HCT116 (cell line): ENCODE results near the gene RHBDF2. TPM values are rescaled to one million over a fixed set of nuclear protein-coding genes. Genes with fewer than 3 reads are reported as not detected.

Experiments used
- ATAC-seq: fragments of 200-7000 bp; cut with Tn5 transposase; 2 replicates; pipeline ENCODE4 v1.9.1; 2020; ENCODE audit warnings: mild to moderate bottlenecking, moderate library complexity
- BruUV-seq: library from RNA; stranded (reverse); fragments of 400-500 nt; replicated peaks from 2 replicates; lab custom pipeline; 2021; lab: Mats Ljungman, UMichigan
- CTCF ChIA-PET: fragments of 300-600 bp; sonication (Branson Sonifier 250); formaldehyde crosslinking; loops from one replicate; lab custom pipeline; 2021; ENCODE audit warnings: antibody characterized with exemption; lab: Charles Lee
- POLR2A ChIA-PET: fragments of 300-600, 350-600 bp; sonication (Branson Sonifier 250); formaldehyde crosslinking; loops from one replicate; lab custom pipeline; 2021; ENCODE audit warnings: antibody characterized with exemption; lab: Charles Lee
- RAD21 ChIA-PET, 2 experiments: fragments of 300-600 bp; sonication (Branson Sonifier 250); formaldehyde crosslinking; loops; one replicate each; lab custom pipeline; 2023; ENCODE audit warnings: low total read pairs in 2 of 2; ENCODE audit not compliant: uncharacterized antibody in 2 of 2, unreplicated experiment in 2 of 2, low non-redundant PET in 1 of 2; lab: Charles Lee
- DNase-seq: peaks from one replicate; pipeline ENCODE4 v3.0.0-alpha.2; 2010; ENCODE audit warnings: low read depth, low spot score
- H2AFZ ChIP-seq: fragments of 200-600 bp; shearing (Covaris generic), sonication (generic); 2 replicates; pipeline ENCODE4 v1.6.1; 2017; ENCODE audit warnings: low read depth, mixed run types, mixed read lengths, antibody characterized with exemption, low read length; ENCODE audit not compliant: poor library complexity, severe bottlenecking
- H3K27ac ChIP-seq: 2 replicates; pipeline ENCODE4 v1.5.1; 2012; ENCODE audit warnings: low read depth, low read length
- H3K27me3 ChIP-seq: fragments of 200-600 bp; sonication (generic); 2 replicates; pipeline ENCODE4 v1.6.1; 2016; ENCODE audit warnings: mixed run types, low read length, mixed read lengths; ENCODE audit not compliant: insufficient read depth
- H3K36me3 ChIP-seq, 2 experiments: fragments of 200-500 bp in 1 of 2; fragments of 200-600 bp in 1 of 2; sonication (Bioruptor generic) in 1 of 2; sonication (generic) in 1 of 2; 2 replicates each; pipeline versions ENCODE4 v1.5.1 to v1.6.1; 2014 to 2016; ENCODE audit warnings: low read length in 2 of 2, inconsistent platforms in 1 of 2, mixed read lengths in 1 of 2, mixed run types in 1 of 2; ENCODE audit not compliant: insufficient read depth in 2 of 2, control insufficient read depth in 1 of 2
- H3K4me1 ChIP-seq, 2 experiments: fragments of 200-600 bp in 1 of 2; sonication (generic) in 1 of 2; 2 replicates each; pipeline versions ENCODE4 v1.5.1 to v1.6.1; 2012 to 2017; ENCODE audit warnings: low read length in 2 of 2, inconsistent platforms in 1 of 2, mild to moderate bottlenecking in 1 of 2, mixed read lengths in 1 of 2, mixed run types in 1 of 2, moderate library complexity in 1 of 2; ENCODE audit not compliant: insufficient read depth in 2 of 2, control insufficient read depth in 1 of 2
- H3K4me2 ChIP-seq: fragments of 200-600 bp; sonication (generic); 2 replicates; pipeline ENCODE4 v1.6.1; 2017; ENCODE audit warnings: mixed run types, low read length, mixed read lengths
- H3K4me3 ChIP-seq, 2 experiments: fragments of 200-600 bp in 1 of 2; sonication (generic) in 1 of 2; replicated peaks in 1 of 2; 2 replicates each; pipeline ENCODE4 v1.5.1; 2011 to 2016; ENCODE audit warnings: low read length in 2 of 2, control low read depth in 1 of 2, low read depth in 1 of 2, mild to moderate bottlenecking in 1 of 2, mixed read lengths in 1 of 2, mixed run types in 1 of 2
- H3K79me2 ChIP-seq: fragments of 200-600 bp; sonication (generic); 2 replicates; pipeline ENCODE4 v1.6.1; 2017; ENCODE audit warnings: mild to moderate bottlenecking, mixed run types, low read length, moderate library complexity, mixed read lengths; ENCODE audit not compliant: insufficient read depth
- H3K9ac ChIP-seq: fragments of 200-600 bp; sonication (generic); 2 replicates; pipeline ENCODE4 v1.6.1; 2016; ENCODE audit warnings: low read length, mixed read lengths
- H3K9me2 ChIP-seq: fragments of 200-600 bp; sonication (generic), shearing (Covaris generic); 2 replicates; pipeline ENCODE4 v1.6.1; 2017; ENCODE audit warnings: mixed run types, mild to moderate bottlenecking, moderate library complexity; ENCODE audit not compliant: insufficient read depth
- H3K9me3 ChIP-seq, 2 experiments: fragments of 200-500 bp in 1 of 2; fragments of 200-600 bp in 1 of 2; sonication (Bioruptor generic) in 1 of 2; sonication (generic) in 1 of 2; 2 replicates each; pipeline ENCODE4 v1.6.1; 2014 to 2017; ENCODE audit warnings: low read length in 2 of 2, mixed read lengths in 2 of 2, inconsistent platforms in 1 of 2, low read depth in 1 of 2, mild to moderate bottlenecking in 1 of 2, mixed run types in 1 of 2, moderate library complexity in 1 of 2; ENCODE audit not compliant: control insufficient read depth in 1 of 2, insufficient read depth in 1 of 2
- H4K20me1 ChIP-seq: fragments of 200-600 bp; sonication (generic), shearing (Covaris generic); 2 replicates; pipeline ENCODE4 v1.6.1; 2017; ENCODE audit warnings: mixed run types, mild to moderate bottlenecking, moderate library complexity; ENCODE audit not compliant: insufficient read depth
- CEBPB ChIP-seq: IDR thresholded peaks from 2 replicates; pipeline ENCODE4 v1.6.1; 2012; ENCODE audit warnings: low read depth
- EGR1 ChIP-seq: IDR thresholded peaks from 2 replicates; pipeline ENCODE4 v1.6.1; 2012; ENCODE audit warnings: low read depth
- EZH2 ChIP-seq: fragments of 200-600 bp; sonication (generic); IDR thresholded peaks from 2 replicates; pipeline ENCODE4 v1.6.1; 2017; ENCODE audit warnings: antibody characterized with exemption, mixed run types
- EZH2phosphoT487 ChIP-seq: fragments of 200-600 bp; IDR thresholded peaks from 2 replicates; pipeline ENCODE4 v1.6.1; 2018; ENCODE audit warnings: antibody characterized with exemption, borderline replicate concordance
- FOSL1 ChIP-seq: IDR thresholded peaks from 2 replicates; pipeline ENCODE4 v1.6.1; 2012; ENCODE audit warnings: low read depth
- JUND ChIP-seq: IDR thresholded peaks from 2 replicates; pipeline ENCODE4 v1.6.1; 2012
- MAX ChIP-seq: IDR thresholded peaks from 2 replicates; pipeline ENCODE4 v1.6.1; 2012
- POLR2A ChIP-seq: IDR thresholded peaks from 2 replicates; pipeline ENCODE4 v1.7.0; 2011; ENCODE audit warnings: borderline replicate concordance; ENCODE audit not compliant: insufficient read depth, insufficient read length; ENCODE audit errors: extremely low read depth
- POLR2AphosphoS5 ChIP-seq: IDR thresholded peaks from 2 replicates; pipeline ENCODE4 v1.6.1; 2011; ENCODE audit warnings: mild to moderate bottlenecking, low read depth, low read length, moderate library complexity
- RAD21 ChIP-seq: IDR thresholded peaks from 2 replicates; pipeline ENCODE4 v1.6.1; 2012; ENCODE audit warnings: low read depth, mild to moderate bottlenecking
- REST ChIP-seq: IDR thresholded peaks from 2 replicates; pipeline ENCODE4 v1.6.1; 2012; ENCODE audit warnings: low read depth
- SIN3A ChIP-seq: IDR thresholded peaks from 2 replicates; pipeline ENCODE4 v1.6.1; 2012; ENCODE audit warnings: low read depth
- SRF ChIP-seq: IDR thresholded peaks from 2 replicates; pipeline ENCODE4 v1.6.1; 2012; ENCODE audit warnings: low read depth
- YY1 ChIP-seq: IDR thresholded peaks from 2 replicates; pipeline ENCODE4 v1.6.1; 2011; ENCODE audit warnings: low read length, low read depth, moderate library complexity, mild to moderate bottlenecking; ENCODE audit not compliant: insufficient replicate concordance; ENCODE audit errors: extremely low read depth
- ZNF274 ChIP-seq: fragments of 200-500 bp; sonication (Bioruptor generic); IDR thresholded peaks from 2 replicates; pipeline ENCODE4 v1.6.1; 2014; ENCODE audit warnings: mild to moderate bottlenecking, low read depth, low read length, inconsistent platforms
- intact Hi-C: fragments of 100-400 bp; cut with micrococcal nuclease; formaldehyde crosslinking; loops from 2 replicates; pipeline ENCODE4 v1.10.0; 2022
- total RNA-seq: library from RNA; stranded (reverse); gene quantifications from one replicate; pipeline ENCODE4 v1.2.1, GENCODE V29; 2021; ENCODE audit not compliant: unreplicated experiment

RHBDF2 gene
- total RNA-seq, 1 experiment from 2014 or later = 61.1 TPM

GRCh38 chr17:76537578-76538280, 36.5 kb upstream of the RHBDF2 start, which contains the start of gene CYGB (continued):
- TF ChIP-seq EZH2phosphoT487 = no peak

GRCh38 chr17:76537288-76537577, 36.0 kb upstream of the RHBDF2 start:
- ATAC-seq (no peak), DNase-seq (no peak)
- POLR2A ChIA-PET = interaction anchor here (1.3 kb wide), 1 partner anchor 20 kb away, joined by 4 read pairs; no protein-coding TSS in a partner anchor
- Histone ChIP-seq H3K9me3 (no peaks in the 10 kb centered on the region), H3K27ac (no peak overlapping the region), H2AFZ (no peak overlapping the region), H3K4me1 (peaks cover 8 to 16% of the 10 kb centered on the region in 2 experiments), H3K27me3 (no peaks in the 10 kb centered on the region), H3K79me2 (no peaks in the 10 kb centered on the region), H3K4me3 (no peak overlapping the region), H4K20me1 (no peaks in the 10 kb centered on the region), H3K9me2 (no peaks in the 10 kb centered on the region), H3K36me3 (no peaks in the 10 kb centered on the region), H3K4me2 (no peak overlapping the region), H3K9ac (no peak overlapping the region)
- no TSS peak for BruUV-seq
- CTCF ChIA-PET = no interaction called here
- RAD21 ChIA-PET = no interaction called here
- intact Hi-C loops = no loop called here
- TF ChIP-seq JUND = no peak
- no peak for TF ChIP-seq ZNF274
- no peak for TF ChIP-seq EZH2

- H4K20me1 ChIP-seq = no peaks in the 10 kb centered on the region
- no peak for ATAC-seq
- intact Hi-C loops = no loop called here
- no peak overlapping the region for H3K9ac ChIP-seq
- no peaks in the 10 kb centered on the region for H3K36me3 ChIP-seq
- CTCF ChIA-PET = interaction anchor here (2.2 kb wide), 1 partner anchor 13 kb away, joined by 8 read pairs; no protein-coding TSS in a partner anchor
- peaks cover 8 to 16% of the 10 kb centered on the region in 2 experiments for H3K4me1 ChIP-seq
- H2AFZ ChIP-seq = no peak overlapping the region
- H3K4me2 ChIP-seq = no peak overlapping the region
- no peaks in the 10 kb centered on the region for H3K9me3 ChIP-seq
- H3K27me3 ChIP-seq = no peaks in the 10 kb centered on the region
- RAD21 ChIA-PET = no interaction called here
- no peaks in the 10 kb centered on the region for H3K79me2 ChIP-seq
- H3K9me2 ChIP-seq = no peaks in the 10 kb centered on the region
- no TSS peak for BruUV-seq
- POLR2A ChIA-PET = interaction anchor here (1.3 kb wide), 1 partner anchor 21 kb away, joined by 4 read pairs; no protein-coding TSS in a partner anchor
- DNase-seq = no peak
- no peak overlapping the region for H3K27ac ChIP-seq
- no peak overlapping the region for H3K4me3 ChIP-seq
- TF ChIP-seq POLR2AphosphoS5 (no peak), MAX (no peak), SIN3A (no peak), SRF (no peak), RAD21 (no peak), POLR2A (no peak), JUND (no peak), FOSL1 (no peak), EZH2 (no peak), CEBPB (no peak), ZNF274 (no peak), EGR1 (no peak), YY1 (no peak), REST (no peak)
Measured at GRCh38 chr17:76536511-76537287, 35.5 kb upstream of the RHBDF2 start.
